HEK293 (cell line): ENCODE measurements around the gene FBXO34.

Experiments used
- HOXA7 ChIP-seq: sonication (generic); formaldehyde crosslinking; IDR thresholded peaks from 2 replicates; pipeline ENCODE4 v1.8.1; 2022; ENCODE audit warnings: missing genetic modification reagents, borderline replicate concordance
- SALL2 ChIP-seq: fragments of 450-650 bp; formaldehyde crosslinking; IDR thresholded peaks from 2 replicates; pipeline ENCODE4 v1.5.0; 2017; ENCODE audit warnings: missing biosample characterization, mild to moderate bottlenecking, missing genetic modification characterization, borderline replicate concordance
- SP2 ChIP-seq: fragments of 450-650 bp; formaldehyde crosslinking; IDR thresholded peaks from 2 replicates; pipeline ENCODE4 v1.5.1; 2016; ENCODE audit warnings: missing biosample characterization, missing genetic modification characterization
- TCF7L2 ChIP-seq: IDR thresholded peaks from 2 replicates; pipeline ENCODE4 v1.6.1; 2011; ENCODE audit warnings: low read depth, mild to moderate bottlenecking, inconsistent platforms, low read length, moderate library complexity, borderline replicate concordance
- YY1 ChIP-seq: fragments of 450-650 bp; formaldehyde crosslinking; IDR thresholded peaks from 2 replicates; pipeline ENCODE4 v1.5.1; 2018; ENCODE audit warnings: missing biosample characterization, missing genetic modification characterization
- ZFP41 ChIP-seq: fragments of 450-650 bp; formaldehyde crosslinking; IDR thresholded peaks from 2 replicates; pipeline ENCODE4 v1.5.1; 2016; ENCODE audit warnings: missing biosample characterization, missing genetic modification characterization, borderline replicate concordance
- ZNF211 ChIP-seq: fragments of 450-650 bp; formaldehyde crosslinking; IDR thresholded peaks from 2 replicates; pipeline ENCODE4 v1.5.1; 2016; ENCODE audit warnings: low read depth, missing biosample characterization, missing genetic modification characterization
- ZNF239 ChIP-seq: fragments of 450-650 bp; formaldehyde crosslinking; IDR thresholded peaks from 2 replicates; pipeline ENCODE4 v1.5.1; 2016; ENCODE audit warnings: missing biosample characterization, missing genetic modification characterization
- ZNF433 ChIP-seq: fragments of 450-650 bp; formaldehyde crosslinking; IDR thresholded peaks from 2 replicates; pipeline ENCODE4 v1.5.1; 2016; ENCODE audit warnings: missing biosample characterization, missing genetic modification characterization, low read depth
- ZNF501 ChIP-seq: fragments of 450-650 bp; formaldehyde crosslinking; IDR thresholded peaks from 2 replicates; pipeline ENCODE4 v1.5.1; 2016; ENCODE audit warnings: missing biosample characterization, missing genetic modification characterization
- ZNF610 ChIP-seq: fragments of 450-650 bp; formaldehyde crosslinking; IDR thresholded peaks from 2 replicates; pipeline ENCODE4 v1.5.1; 2016; ENCODE audit warnings: missing biosample characterization, missing genetic modification characterization, borderline replicate concordance
- TF ChIP-seq, protein P1 (sequence below): fragments of 450-650 bp; formaldehyde crosslinking; IDR thresholded peaks from 2 replicates; pipeline ENCODE4 v1.5.1; 2016; ENCODE audit warnings: missing biosample characterization, missing genetic modification characterization
- TF ChIP-seq, protein P2 (sequence below): fragments of 450-650 bp; formaldehyde crosslinking; IDR thresholded peaks from 2 replicates; pipeline ENCODE4 v1.5.1; 2016; ENCODE audit warnings: missing biosample characterization, missing genetic modification characterization
- TF ChIP-seq, protein P3 (sequence below): fragments of 450-650 bp; formaldehyde crosslinking; IDR thresholded peaks from 2 replicates; pipeline ENCODE4 v1.5.1; 2016; ENCODE audit warnings: missing biosample characterization, missing genetic modification characterization

DNA sequence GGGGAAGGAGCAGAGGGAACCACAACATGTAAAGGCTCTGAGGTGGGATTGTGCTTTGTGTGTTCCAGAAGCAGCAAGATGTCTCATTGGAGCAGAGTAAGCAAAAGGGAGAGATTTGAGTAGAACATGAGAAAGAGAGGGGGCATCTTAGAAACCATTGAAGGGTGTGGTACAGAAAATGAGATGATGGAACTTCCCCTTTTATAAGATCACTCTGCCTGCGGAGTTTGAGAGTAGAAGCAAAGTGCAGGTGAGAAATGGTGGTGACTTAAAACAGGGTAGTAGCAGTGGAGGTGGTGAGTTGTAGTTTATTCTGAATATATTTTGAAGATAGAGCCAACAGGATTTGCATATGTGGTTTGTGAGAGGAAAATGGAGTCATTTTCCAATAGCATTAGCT lies 56.0 kb downstream of the FBXO34 start:
- TF ChIP-seq ZFP41 (no peak), ZNF610 (no peak), ZNF239 (tag by site-specific recombination) (no peak), SALL2 (tag by site-specific recombination) (no peak), HOXA7 (CRISPR knock-in tag) (no peak), ZNF501 (tag by site-specific recombination) (no peak), SP2 (tag by site-specific recombination) (no peak), ZNF211 (tag by site-specific recombination) (no peak), TCF7L2 (no peak), ZNF433 (tag by site-specific recombination) (no peak), YY1 (tag by site-specific recombination) (no peak)
- TF ChIP-seq, protein P1, sequence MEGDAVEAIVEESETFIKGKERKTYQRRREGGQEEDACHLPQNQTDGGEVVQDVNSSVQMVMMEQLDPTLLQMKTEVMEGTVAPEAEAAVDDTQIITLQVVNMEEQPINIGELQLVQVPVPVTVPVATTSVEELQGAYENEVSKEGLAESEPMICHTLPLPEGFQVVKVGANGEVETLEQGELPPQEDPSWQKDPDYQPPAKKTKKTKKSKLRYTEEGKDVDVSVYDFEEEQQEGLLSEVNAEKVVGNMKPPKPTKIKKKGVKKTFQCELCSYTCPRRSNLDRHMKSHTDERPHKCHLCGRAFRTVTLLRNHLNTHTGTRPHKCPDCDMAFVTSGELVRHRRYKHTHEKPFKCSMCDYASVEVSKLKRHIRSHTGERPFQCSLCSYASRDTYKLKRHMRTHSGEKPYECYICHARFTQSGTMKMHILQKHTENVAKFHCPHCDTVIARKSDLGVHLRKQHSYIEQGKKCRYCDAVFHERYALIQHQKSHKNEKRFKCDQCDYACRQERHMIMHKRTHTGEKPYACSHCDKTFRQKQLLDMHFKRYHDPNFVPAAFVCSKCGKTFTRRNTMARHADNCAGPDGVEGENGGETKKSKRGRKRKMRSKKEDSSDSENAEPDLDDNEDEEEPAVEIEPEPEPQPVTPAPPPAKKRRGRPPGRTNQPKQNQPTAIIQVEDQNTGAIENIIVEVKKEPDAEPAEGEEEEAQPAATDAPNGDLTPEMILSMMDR (tag by site-specific recombination) = no peak
- TF ChIP-seq, protein P2, sequence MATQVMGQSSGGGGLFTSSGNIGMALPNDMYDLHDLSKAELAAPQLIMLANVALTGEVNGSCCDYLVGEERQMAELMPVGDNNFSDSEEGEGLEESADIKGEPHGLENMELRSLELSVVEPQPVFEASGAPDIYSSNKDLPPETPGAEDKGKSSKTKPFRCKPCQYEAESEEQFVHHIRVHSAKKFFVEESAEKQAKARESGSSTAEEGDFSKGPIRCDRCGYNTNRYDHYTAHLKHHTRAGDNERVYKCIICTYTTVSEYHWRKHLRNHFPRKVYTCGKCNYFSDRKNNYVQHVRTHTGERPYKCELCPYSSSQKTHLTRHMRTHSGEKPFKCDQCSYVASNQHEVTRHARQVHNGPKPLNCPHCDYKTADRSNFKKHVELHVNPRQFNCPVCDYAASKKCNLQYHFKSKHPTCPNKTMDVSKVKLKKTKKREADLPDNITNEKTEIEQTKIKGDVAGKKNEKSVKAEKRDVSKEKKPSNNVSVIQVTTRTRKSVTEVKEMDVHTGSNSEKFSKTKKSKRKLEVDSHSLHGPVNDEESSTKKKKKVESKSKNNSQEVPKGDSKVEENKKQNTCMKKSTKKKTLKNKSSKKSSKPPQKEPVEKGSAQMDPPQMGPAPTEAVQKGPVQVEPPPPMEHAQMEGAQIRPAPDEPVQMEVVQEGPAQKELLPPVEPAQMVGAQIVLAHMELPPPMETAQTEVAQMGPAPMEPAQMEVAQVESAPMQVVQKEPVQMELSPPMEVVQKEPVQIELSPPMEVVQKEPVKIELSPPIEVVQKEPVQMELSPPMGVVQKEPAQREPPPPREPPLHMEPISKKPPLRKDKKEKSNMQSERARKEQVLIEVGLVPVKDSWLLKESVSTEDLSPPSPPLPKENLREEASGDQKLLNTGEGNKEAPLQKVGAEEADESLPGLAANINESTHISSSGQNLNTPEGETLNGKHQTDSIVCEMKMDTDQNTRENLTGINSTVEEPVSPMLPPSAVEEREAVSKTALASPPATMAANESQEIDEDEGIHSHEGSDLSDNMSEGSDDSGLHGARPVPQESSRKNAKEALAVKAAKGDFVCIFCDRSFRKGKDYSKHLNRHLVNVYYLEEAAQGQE (tag by site-specific recombination) = no peak
- TF ChIP-seq, protein P3, sequence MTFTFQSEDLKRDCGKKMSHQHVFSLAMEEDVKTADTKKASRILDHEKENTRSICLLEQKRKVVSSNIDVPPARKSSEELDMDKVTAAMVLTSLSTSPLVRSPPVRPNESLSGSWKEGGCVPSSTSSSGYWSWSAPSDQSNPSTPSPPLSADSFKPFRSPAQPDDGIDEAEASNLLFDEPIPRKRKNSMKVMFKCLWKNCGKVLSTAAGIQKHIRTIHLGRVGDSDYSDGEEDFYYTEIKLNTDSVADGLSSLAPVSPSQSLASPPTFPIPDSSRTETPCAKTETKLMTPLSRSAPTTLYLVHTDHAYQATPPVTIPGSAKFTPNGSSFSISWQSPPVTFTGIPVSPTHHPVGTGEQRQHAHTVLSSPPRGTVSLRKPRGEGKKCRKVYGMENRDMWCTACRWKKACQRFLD = no peak
